ENCODE measurements around the gene HID1. TPM values are rescaled to one million over a fixed set of nuclear protein-coding genes. Genes with fewer than 3 reads are reported as not detected.
"Not testable (repeated sequence)": the region's sequence is repeated elsewhere in the genome, so short reads cannot be mapped to it uniquely, and the experiment has no call there.

Gene HID1
- total RNA-seq, 1 donor from 2014 or later: 157 TPM

- DNase-seq (ENCODE audit: low spot score): peak; percentile 40
- H3K36me3 Mint-ChIP-seq (ENCODE audit: low read depth, unreplicated experiment): peaks cover 4% of the 10 kb centered on the region
- peak overlapping the region; percentile 72 for H3K27ac Mint-ChIP-seq (ENCODE audit: unreplicated experiment)
- H3K27me3 Mint-ChIP-seq (ENCODE audit: unreplicated experiment): peaks cover 12% of the 10 kb centered on the region
- H3K4me3 Mint-ChIP-seq (ENCODE audit: unreplicated experiment): peak overlapping the region; percentile 92
- H3K9me3 Mint-ChIP-seq (ENCODE audit: unreplicated experiment): no peaks in the 10 kb centered on the region
- TF ChIP-seq, protein P1, sequence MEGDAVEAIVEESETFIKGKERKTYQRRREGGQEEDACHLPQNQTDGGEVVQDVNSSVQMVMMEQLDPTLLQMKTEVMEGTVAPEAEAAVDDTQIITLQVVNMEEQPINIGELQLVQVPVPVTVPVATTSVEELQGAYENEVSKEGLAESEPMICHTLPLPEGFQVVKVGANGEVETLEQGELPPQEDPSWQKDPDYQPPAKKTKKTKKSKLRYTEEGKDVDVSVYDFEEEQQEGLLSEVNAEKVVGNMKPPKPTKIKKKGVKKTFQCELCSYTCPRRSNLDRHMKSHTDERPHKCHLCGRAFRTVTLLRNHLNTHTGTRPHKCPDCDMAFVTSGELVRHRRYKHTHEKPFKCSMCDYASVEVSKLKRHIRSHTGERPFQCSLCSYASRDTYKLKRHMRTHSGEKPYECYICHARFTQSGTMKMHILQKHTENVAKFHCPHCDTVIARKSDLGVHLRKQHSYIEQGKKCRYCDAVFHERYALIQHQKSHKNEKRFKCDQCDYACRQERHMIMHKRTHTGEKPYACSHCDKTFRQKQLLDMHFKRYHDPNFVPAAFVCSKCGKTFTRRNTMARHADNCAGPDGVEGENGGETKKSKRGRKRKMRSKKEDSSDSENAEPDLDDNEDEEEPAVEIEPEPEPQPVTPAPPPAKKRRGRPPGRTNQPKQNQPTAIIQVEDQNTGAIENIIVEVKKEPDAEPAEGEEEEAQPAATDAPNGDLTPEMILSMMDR (IDR thresholded peaks at IDR 0.05; ENCODE audit: unreplicated experiment): no peak
- H3K4me1 Mint-ChIP-seq (ENCODE audit: unreplicated experiment): peaks cover 31% of the 10 kb centered on the region
These were observed 2.2 kb downstream of the HID1 start for GRCh38 chr17:74970395-74970794.

GRCh38 chr17:74969501-74969900 is 3.1 kb downstream of the HID1 start:
- not testable (repeated sequence) for H3K9me3 Mint-ChIP-seq (ENCODE audit: unreplicated experiment); DNase-seq (ENCODE audit: low spot score); H3K36me3 Mint-ChIP-seq (ENCODE audit: low read depth, unreplicated experiment); H3K27ac Mint-ChIP-seq (ENCODE audit: unreplicated experiment)
- Mint-ChIP-seq H3K27me3 (ENCODE audit: unreplicated experiment) (peaks cover 16% of the 10 kb centered on the region), H3K4me1 (ENCODE audit: unreplicated experiment) (peaks cover 36% of the 10 kb centered on the region), H3K4me3 (ENCODE audit: unreplicated experiment) (peak overlapping the region; percentile 37)

GRCh38 chr17:74968361-74968780 is 4.2 kb downstream of the HID1 start:
- H3K27me3 Mint-ChIP-seq (ENCODE audit: unreplicated experiment): peaks cover 16% of the 10 kb centered on the region
- H3K9me3 Mint-ChIP-seq (ENCODE audit: unreplicated experiment): no peaks in the 10 kb centered on the region
- H3K36me3 Mint-ChIP-seq (ENCODE audit: low read depth, unreplicated experiment): peaks cover 9% of the 10 kb centered on the region
- no peak for DNase-seq (ENCODE audit: low spot score)
- no peak overlapping the region for H3K27ac Mint-ChIP-seq (ENCODE audit: unreplicated experiment)
- TF ChIP-seq, protein P1 (IDR thresholded peaks at IDR 0.05; ENCODE audit: unreplicated experiment): no peak
- H3K4me3 Mint-ChIP-seq (ENCODE audit: unreplicated experiment): no peak overlapping the region
- H3K4me1 Mint-ChIP-seq (ENCODE audit: unreplicated experiment): peaks cover 36% of the 10 kb centered on the region

- no peaks in the 10 kb centered on the region for H3K9me3 Mint-ChIP-seq (ENCODE audit: unreplicated experiment)
- TF ChIP-seq, protein P1 (IDR thresholded peaks at IDR 0.05; ENCODE audit: unreplicated experiment): no peak
- H3K4me1 Mint-ChIP-seq (ENCODE audit: unreplicated experiment): peaks cover 17% of the 10 kb centered on the region
- no peak overlapping the region for H3K4me3 Mint-ChIP-seq (ENCODE audit: unreplicated experiment)
- H3K27me3 Mint-ChIP-seq (ENCODE audit: unreplicated experiment): peaks cover 8% of the 10 kb centered on the region
- DNase-seq (ENCODE audit: low spot score): no peak
- peaks cover 16% of the 10 kb centered on the region for H3K36me3 Mint-ChIP-seq (ENCODE audit: low read depth, unreplicated experiment)
- no peak overlapping the region for H3K27ac Mint-ChIP-seq (ENCODE audit: unreplicated experiment)
These were observed 7.5 kb downstream of the HID1 start for GRCh38 chr17:74964988-74965622.

DNA sequence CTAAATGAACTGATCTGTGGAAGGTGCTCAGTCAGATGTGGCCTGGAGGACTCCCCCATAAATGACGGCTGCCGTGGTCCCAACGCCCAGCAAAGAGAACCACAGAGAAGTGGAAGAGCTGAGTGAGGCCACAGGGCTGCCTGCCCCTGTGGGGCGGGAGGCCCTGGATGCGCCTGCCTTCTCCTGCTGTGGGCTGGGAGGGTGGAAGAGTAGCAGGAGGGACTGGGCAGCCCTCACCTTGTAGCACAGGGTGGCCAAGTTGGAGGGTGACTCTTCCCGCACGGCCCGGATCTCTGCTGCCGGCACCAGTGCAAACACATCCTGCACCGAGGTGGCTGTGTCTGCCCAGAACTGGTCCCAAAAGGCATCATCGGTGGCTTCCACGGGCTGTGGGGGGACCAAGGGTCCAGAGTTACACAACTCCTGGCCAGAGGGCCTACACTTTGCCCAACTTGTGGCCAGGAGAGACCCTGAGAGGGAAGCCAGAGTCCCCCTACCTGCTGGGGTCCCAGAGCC is 8.3 kb downstream of the HID1 start:
- H3K36me3 Mint-ChIP-seq (ENCODE audit: low read depth, unreplicated experiment): peaks cover 19% of the 10 kb centered on the region
- peaks cover 11% of the 10 kb centered on the region for H3K27me3 Mint-ChIP-seq (ENCODE audit: unreplicated experiment)
- no peak overlapping the region for H3K27ac Mint-ChIP-seq (ENCODE audit: unreplicated experiment)
- peaks cover 13% of the 10 kb centered on the region for H3K4me1 Mint-ChIP-seq (ENCODE audit: unreplicated experiment)
- H3K4me3 Mint-ChIP-seq (ENCODE audit: unreplicated experiment): no peak overlapping the region
- TF ChIP-seq, protein P1 (IDR thresholded peaks at IDR 0.05; ENCODE audit: unreplicated experiment): no peak
- no peaks in the 10 kb centered on the region for H3K9me3 Mint-ChIP-seq (ENCODE audit: unreplicated experiment)
- no peak for DNase-seq (ENCODE audit: low spot score)

Measured in endothelial cell (in vitro differentiated cells).